A549 (cell line): Measurements from ENCODE around the gene MGAT3. TPM values are rescaled to one million over a fixed set of nuclear protein-coding genes. Genes with fewer than 3 reads are reported as not detected.
"Not testable (repeated sequence)": the region's sequence is repeated elsewhere in the genome, so short reads cannot be mapped to it uniquely, and the experiment has no call there.

Experiments
- ATAC-seq, 2 experiments: fragments of 200-7000 bp in 1 of 2; fragments of >200 bp in 1 of 2; cut with Nextera tagmentation in 1 of 2; cut with Tn5 transposase in 1 of 2; 3 replicates each; pipeline versions ENCODE4 v1.8.0 to v1.9.1; 2018 to 2020; ENCODE audit warnings: mild to moderate bottlenecking in 1 of 2, moderate library complexity in 1 of 2
- CTCF ChIA-PET: fragments of 300-600 bp; sonication (Branson Sonifier 250); formaldehyde crosslinking; extraction: SDS; loops from one replicate; lab custom pipeline; 2021; ENCODE audit warnings: antibody characterized with exemption, inconsistent platforms; lab: Yijun Ruan, JAX
- POLR2A ChIA-PET: fragments of 350-600 bp; formaldehyde crosslinking; extraction: SDS; loops from one replicate; lab custom pipeline; 2021; ENCODE audit warnings: antibody characterized with exemption, inconsistent platforms; lab: Yijun Ruan, JAX
- DNase-seq, 2 experiments: peaks; one replicate each; pipeline versions ENCODE4 v3.0.0 to v3.0.0-alpha.2; 2011 to 2016; ENCODE audit warnings: low read depth in 1 of 2, low spot score in 1 of 2
- FAIRE-seq: peaks from 2 replicates; lab custom pipeline; 2011; peaks lifted over from hg19 to GRCh38; lab: Jason Lieb, UNC
- H3K27ac ChIP-seq, 2 experiments: fragments of >200 bp; sonication (Bioruptor Twin); formaldehyde crosslinking; 3 replicates each; pipeline ENCODE4 v1.5.1; 2016 to 2017
- H3K4me1 ChIP-seq: fragments of >200 bp; sonication (Bioruptor Twin); formaldehyde crosslinking; 3 replicates; pipeline ENCODE4 v1.6.1; 2016
- H3K4me2 ChIP-seq: fragments of >200 bp; sonication (Bioruptor Twin); formaldehyde crosslinking; 3 replicates; pipeline ENCODE4 v1.6.1; 2016
- H3K4me3 ChIP-seq: fragments of >200 bp; sonication (Bioruptor Twin); formaldehyde crosslinking; 3 replicates; pipeline ENCODE4 v1.5.1; 2016
- H3K9me3 ChIP-seq: fragments of >200 bp; sonication (Bioruptor Twin); formaldehyde crosslinking; 3 replicates; pipeline ENCODE4 v1.6.1; 2016
- BCL3 ChIP-seq: fragments of >200 bp; sonication (Bioruptor Twin); formaldehyde crosslinking; IDR thresholded peaks from 3 replicates; pipeline ENCODE4 v1.6.1; 2016
- BHLHE40 ChIP-seq: IDR thresholded peaks from 2 replicates; pipeline ENCODE4 v1.6.1; 2012; ENCODE audit warnings: low read depth, low read length, inconsistent platforms
- CEBPB ChIP-seq, 2 experiments: fragments of >200 bp in 1 of 2; sonication (Bioruptor Twin) in 1 of 2; formaldehyde crosslinking in 1 of 2; IDR thresholded peaks; 2 replicates each; pipeline ENCODE4 v1.6.1; 2012 to 2016
- CTCF ChIP-seq: fragments of >200 bp; sonication (Bioruptor Twin); formaldehyde crosslinking; IDR thresholded peaks from 3 replicates; pipeline ENCODE4 v1.5.1; 2016
- E2F6 ChIP-seq: IDR thresholded peaks from 2 replicates; pipeline ENCODE4 v1.6.1; 2012; ENCODE audit warnings: low read depth, borderline replicate concordance
- EHF ChIP-seq: fragments of 250-450 bp; sonication (Bioruptor Pico); IDR thresholded peaks from 2 replicates; pipeline ENCODE4 v1.5.0; 2020; ENCODE audit warnings: mild to moderate bottlenecking
- EHMT2 ChIP-seq: fragments of 200-600 bp; sonication (generic); IDR thresholded peaks from 2 replicates; pipeline ENCODE4 v1.6.1; 2016; ENCODE audit warnings: antibody characterized with exemption, low read depth, mild to moderate bottlenecking, moderate library complexity
- HMGXB4 ChIP-seq: fragments of 250-450 bp; sonication (Bioruptor Pico); IDR thresholded peaks from 2 replicates; pipeline ENCODE4 v1.5.0; 2021; ENCODE audit warnings: mild to moderate bottlenecking, moderate library complexity, borderline replicate concordance
- HOXA7 ChIP-seq: fragments of 250-450 bp; sonication (Bioruptor Pico); IDR thresholded peaks from 2 replicates; pipeline ENCODE4 v1.5.0; 2020; ENCODE audit warnings: mild to moderate bottlenecking, moderate library complexity
- JUN ChIP-seq, 2 experiments: fragments of >200 bp; sonication (Bioruptor Twin); formaldehyde crosslinking; IDR thresholded peaks; 2 replicates in 1 of 2; 3 replicates in 1 of 2; pipeline ENCODE4 v1.6.1; 2016 to 2017
- KDM5A ChIP-seq: fragments of 200-600 bp; sonication (generic); IDR thresholded peaks from 2 replicates; pipeline ENCODE4 v1.6.1; 2016; ENCODE audit warnings: antibody characterized with exemption, mild to moderate bottlenecking
- MAFK ChIP-seq: fragments of 450-650 bp; IDR thresholded peaks from 2 replicates; pipeline ENCODE4 v1.6.1; 2014; ENCODE audit not compliant: partially characterized antibody
- MAX ChIP-seq: IDR thresholded peaks from 2 replicates; pipeline ENCODE4 v1.6.1; 2012
- MAZ ChIP-seq: fragments of 150-350 bp; IDR thresholded peaks from 2 replicates; pipeline ENCODE4 v1.6.1; 2014; ENCODE audit warnings: antibody characterized with exemption, low read depth, low read length, borderline replicate concordance
- POLR2A ChIP-seq: IDR thresholded peaks from 2 replicates; pipeline ENCODE4 v1.6.1; 2012; ENCODE audit warnings: mild to moderate bottlenecking, low read length
- RAD21 ChIP-seq, 2 experiments: fragments of >200 bp in 1 of 2; sonication (Bioruptor Twin) in 1 of 2; formaldehyde crosslinking in 1 of 2; IDR thresholded peaks in 1 of 2; conservative IDR thresholded peaks in 1 of 2; 2 replicates in 1 of 2; 3 replicates in 1 of 2; pipeline ENCODE4 v1.6.1; 2012 to 2018; ENCODE audit warnings: inconsistent platforms in 1 of 2
- RCOR1 ChIP-seq: fragments of 150-350 bp; IDR thresholded peaks from 2 replicates; pipeline ENCODE4 v1.6.1; 2014; ENCODE audit warnings: antibody characterized with exemption, low read length, low read depth
- SREBF2 ChIP-seq: fragments of 450-650 bp; IDR thresholded peaks from 2 replicates; pipeline ENCODE4 v1.6.1; 2014; ENCODE audit warnings: mild to moderate bottlenecking, moderate library complexity
- ZC3H11A ChIP-seq: fragments of 450-650 bp; IDR thresholded peaks from 2 replicates; pipeline ENCODE4 v1.6.1; 2014; ENCODE audit warnings: antibody characterized with exemption, mild to moderate bottlenecking
- ZFP36 ChIP-seq: fragments of 450-650 bp; IDR thresholded peaks from 2 replicates; pipeline ENCODE4 v1.6.1; 2014; ENCODE audit warnings: borderline replicate concordance; ENCODE audit not compliant: partially characterized antibody
- ZNF302 ChIP-seq: fragments of 250-450 bp; sonication (Bioruptor Pico); IDR thresholded peaks from 2 replicates; pipeline ENCODE4 v1.9.0; 2021; ENCODE audit warnings: inconsistent platforms, mild to moderate bottlenecking, moderate library complexity
- WGBS: methylation state at CpG from one replicate; pipeline ENCODE4 v1.1.6; 2017; ENCODE audit errors: missing lambda C conversion rate; 5-methylcytosine and 5-hydroxymethylcytosine counted together
- polyA plus RNA-seq, 4 experiments: library from polyadenylated mRNA; depleted of rRNA in 3 of 4; stranded (reverse); fragments of >200 nt; fragmentation: RNase III in 1 of 4; extraction: RNeasy Plus Mini Kit Qiagen cat#74134 plus additional on column Dnase treatment in 1 of 4; gene quantifications; 2 replicates in 3 of 4; 3 replicates in 1 of 4; pipeline ENCODE4 v1.2.3, GENCODE V29; 2011 to 2017

MGAT3 gene
- polyA plus RNA-seq, 2 of the 4 experiments (the other 2 are of a cell fraction), result 0.62 to 0.84 TPM

GRCh38 chr22:39503630-39504029 lies 46.8 kb downstream of the MGAT3 start:
- TF ChIP-seq JUN (IDR thresholded peaks at IDR 0.05), result no peak
- no peak for TF ChIP-seq KDM5A
- TF ChIP-seq POLR2A, result no peak
- TF ChIP-seq BCL3, result no peak
- no peak for TF ChIP-seq HOXA7 (CRISPR knock-in tag)
- TF ChIP-seq MAFK, result no peak
- no peak for TF ChIP-seq MAX
- no peak for TF ChIP-seq CEBPB (IDR thresholded peaks at IDR 0.05)
- TF ChIP-seq ZC3H11A, result no peak
- no peak for TF ChIP-seq ZFP36
- TF ChIP-seq BHLHE40, result no peak
- H3K4me2 ChIP-seq, result peak overlapping the region; percentile 97
- CTCF ChIA-PET, result interaction anchor here (1.2 to 2.0 kb wide), 3 partner anchors 10 to 25 kb away, joined by 5 to 8 read pairs (median 7); no protein-coding TSS in a partner anchor
- POLR2A ChIA-PET, result no interaction called here
- ATAC-seq (no peak), FAIRE-seq (no peak), DNase-seq (no peak)
- H3K4me1 ChIP-seq, result peaks cover 12% of the 10 kb centered on the region; the same call in 2 of the 3 replicates
- 72% methylated on average over 6 of the region's 6 CpGs for WGBS
- no peaks in the 10 kb centered on the region for H3K9me3 ChIP-seq
- peak overlapping the region; percentile 100 for H3K4me3 ChIP-seq
- H3K27ac ChIP-seq, result peak overlapping the region in 1 of 2 experiments; percentile 98; a peak in 3 of 6 replicates

- 97% methylated on average over 16 of the region's 16 CpGs for WGBS
- no peak for TF ChIP-seq EHMT2
- TF ChIP-seq RCOR1, result no peak
- TF ChIP-seq MAZ, result no peak
- TF ChIP-seq ZFP36, result no peak
- TF ChIP-seq CTCF, result no peak
- ATAC-seq, result no peak
- H3K4me1 ChIP-seq, result peaks cover 12% of the 10 kb centered on the region; the same call in 2 of the 3 replicates
- no peak for FAIRE-seq
- ChIA-PET CTCF (interaction anchor here (1.2 to 2.0 kb wide), 3 partner anchors 10 to 25 kb away, joined by 5 to 8 read pairs (median 7); no protein-coding TSS in a partner anchor), POLR2A (no interaction called here)
- DNase-seq, result no peak
- no peaks in the 10 kb centered on the region for H3K9me3 ChIP-seq
- H3K4me3 ChIP-seq, result no peak overlapping the region
- no peak overlapping the region for H3K27ac ChIP-seq
- peak overlapping the region; percentile 97; the same call in 2 of the 3 replicates for H3K4me2 ChIP-seq
Measured at GRCh38 chr22:39504071-39504470, 47.3 kb downstream of the MGAT3 start.

GRCh38 chr22:39507021-39507420 lies 50.2 kb downstream of the MGAT3 start:
- ATAC-seq, result not testable (repeated sequence)

GRCh38 chr22:39508393-39508792 lies 51.6 kb downstream of the MGAT3 start:
- peak in 1 of 2 experiments; percentile 39; a peak in 1 of 6 replicates for ATAC-seq
- Histone ChIP-seq H3K4me1 (peaks cover 5% of the 10 kb centered on the region; the same call in 2 of the 3 replicates), H3K4me3 (no peak overlapping the region), H3K27ac (no peak overlapping the region), H3K9me3 (no peaks in the 10 kb centered on the region), H3K4me2 (no peak overlapping the region)
- FAIRE-seq, result no peak
- ChIA-PET CTCF (interaction anchor here (1.7 kb wide), 1 partner anchor 9 kb away, joined by 11 read pairs; no protein-coding TSS in a partner anchor), POLR2A (no interaction called here)
- 84% methylated on average over 4 of the region's 4 CpGs for WGBS
- DNase-seq, result no peak
- TF ChIP-seq ZNF302 (CRISPR knock-in tag) (no peak), SREBF2 (no peak), EHF (CRISPR knock-in tag) (no peak), JUN (IDR thresholded peaks at IDR 0.05) (no peak), RAD21 (conservative IDR thresholded peaks at IDR 0.05 in 1 of 2, IDR thresholded peaks at IDR 0.05 in 1 of 2) (no peak), HMGXB4 (no peak), HOXA7 (CRISPR knock-in tag) (no peak), E2F6 (no peak)

More at GRCh38 chr22:39507021-39507420, 50.2 kb downstream of the MGAT3 start:
- FAIRE-seq, H3K4me2 ChIP-seq, H3K4me3 ChIP-seq, DNase-seq, H3K4me1 ChIP-seq, H3K27ac ChIP-seq, H3K9me3 ChIP-seq, POLR2A ChIA-PET: not testable (repeated sequence)
- 73% methylated on average over 10 of the region's 10 CpGs for WGBS
- CTCF ChIA-PET, result interaction anchor here (0.9 to 1.7 kb wide), 3 partner anchors 10 to 22 kb away, joined by 3 to 11 read pairs (median 4); no protein-coding TSS in a partner anchor
